Measurements from ENCODE around the gene AOPEP. TPM values are rescaled to one million over a fixed set of nuclear protein-coding genes. Genes with fewer than 3 reads are reported as not detected.

Gene AOPEP
- total and polyA plus RNA-seq, 2 donors (not counting 3 experiments of a cell fraction or from before 2014, with no cell fraction given) = 20.2 to 41.6 TPM

- CTCF ChIA-PET = interaction anchor here (0.7 to 2.1 kb wide), 4 partner anchors 18 to 161 kb away, joined by 3 to 6 read pairs (median 4); no protein-coding TSS in a partner anchor
- H3K4me1 ChIP-seq (ENCODE audit: control insufficient read depth, extremely low read depth, insufficient read depth, low read length) = peaks cover 46% of the 10 kb centered on the region
- TF ChIP-seq FOS (IDR thresholded peaks at IDR 0.05; ENCODE audit: borderline replicate concordance, insufficient read depth, low read length) = no peak
- no peak for TF ChIP-seq JUN (IDR thresholded peaks at IDR 0.05; ENCODE audit: borderline replicate concordance, insufficient read depth, insufficient read length, low read depth)
- TF ChIP-seq, protein P1, sequence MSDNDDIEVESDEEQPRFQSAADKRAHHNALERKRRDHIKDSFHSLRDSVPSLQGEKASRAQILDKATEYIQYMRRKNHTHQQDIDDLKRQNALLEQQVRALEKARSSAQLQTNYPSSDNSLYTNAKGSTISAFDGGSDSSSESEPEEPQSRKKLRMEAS (IDR thresholded peaks at IDR 0.05; ENCODE audit: insufficient read depth, insufficient read length) = no peak
- TF ChIP-seq POLR2AphosphoS5 (IDR thresholded peaks at IDR 0.05; ENCODE audit: insufficient read depth, low read depth, low read length) = no peak
- no peak for TF ChIP-seq GATA2 (IDR thresholded peaks at IDR 0.05; ENCODE audit: insufficient read depth, insufficient read length, low read depth, low read length)
- TF ChIP-seq CTCF (IDR thresholded peaks at IDR 0.05; ENCODE audit: extremely low read depth in 1 of 2, insufficient read depth in 1 of 2, low read depth in 1 of 2, low read length in 2 of 2) = no peak
- no peak for TF ChIP-seq EZH2 (IDR thresholded peaks at IDR 0.05; ENCODE audit: borderline replicate concordance, low read depth, low read length, severe bottlenecking)
- peak overlapping the region; percentile 33 for H3K9ac ChIP-seq (replicated peaks; ENCODE audit: extremely low read depth, insufficient read depth, low read length)
- peak overlapping the region; percentile 18 for H3K27ac ChIP-seq (ENCODE audit: insufficient read depth, low read depth, low read length)
- no peak overlapping the region for H3K4me3 ChIP-seq (replicated peaks in 1 of 3; ENCODE audit: insufficient read depth in 1 of 3, low read depth in 1 of 3, low read length in 3 of 3)
- dilution Hi-C loops (cut with MboI; ENCODE audit: extremely low pct_ligation_motif_present, low sequenced_read_pairs) = no loop called here
- DNase-seq (ENCODE audit: low read depth, low spot score) = peak; percentile 73
- peak overlapping the region; percentile 50 for H3K4me2 ChIP-seq (ENCODE audit: insufficient read depth, low read length)
- POLR2A ChIA-PET = no interaction called here
- intact Hi-C loops (cut with micrococcal nuclease) = loop anchor here (1.0 to 5.0 kb wide), 2 partner anchors 18 to 87 kb away; no protein-coding TSS in a partner anchor
- H3K36me3 ChIP-seq (ENCODE audit: control insufficient read depth in 2 of 2, extremely low read depth in 1 of 2, insufficient read depth in 2 of 2, low read length in 2 of 2) = no peaks in the 10 kb centered on the region
- no peaks in the 10 kb centered on the region for H3K79me2 ChIP-seq (ENCODE audit: control insufficient read depth, insufficient read depth, low read length)
- no TSS peak for BruUV-seq (replicated peaks)
- H2AFZ ChIP-seq (ENCODE audit: low read depth, low read length) = peak overlapping the region; percentile 33
- no peaks in the 10 kb centered on the region for H4K20me1 ChIP-seq (replicated peaks; ENCODE audit: control insufficient read depth, extremely low read depth, insufficient read depth, low read length)
- H3K27me3 ChIP-seq (ENCODE audit: control insufficient read depth in 2 of 2, insufficient read depth in 2 of 2, low read length in 2 of 2) = no peaks in the 10 kb centered on the region
- FAIRE-seq = no peak
- no peaks in the 10 kb centered on the region for H3K9me1 ChIP-seq (replicated peaks; ENCODE audit: control insufficient read depth, extremely low read depth, insufficient read depth, low read length)
- no peaks in the 10 kb centered on the region for H3K9me3 ChIP-seq (replicated peaks; ENCODE audit: control insufficient read depth, insufficient read depth, low read length)
These were observed 138.5 kb downstream of the AOPEP start for GRCh38 chr9:94864862-94865509.

Data from endothelial cell of umbilical vein (primary cell).